Measurements from ENCODE around the gene PSMA6. TPM values are rescaled to one million over a fixed set of nuclear protein-coding genes. Genes with fewer than 3 reads are reported as not detected.
A peak's percentile ranks its signal among the peaks of the same experiment; 100 is the strongest.
"Not testable (repeated sequence)": the region's sequence is repeated elsewhere in the genome, so short reads cannot be mapped to it uniquely, and the experiment has no call there.

PSMA6 gene
- total RNA-seq, 1 experiment from 2014 or later = 80.3 TPM

DNA sequence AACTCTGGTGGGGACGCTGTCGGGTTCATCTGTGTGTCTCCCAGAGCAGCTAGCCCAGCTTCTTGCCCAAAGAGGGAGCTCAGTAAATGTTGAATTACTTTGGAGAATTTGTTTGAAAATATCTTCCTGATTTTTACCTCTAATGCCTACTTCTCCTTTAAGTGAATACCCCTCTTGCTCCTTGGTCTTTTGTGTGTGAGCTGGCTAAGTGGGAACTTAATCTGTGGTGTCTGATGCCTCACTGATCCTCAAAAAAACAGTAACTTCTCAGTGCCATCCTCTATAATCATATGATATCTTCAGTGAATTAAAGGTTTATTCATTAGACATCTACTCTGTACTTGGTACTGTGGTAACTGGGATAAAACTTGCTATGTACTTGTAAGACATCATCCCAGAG lies 7.7 kb upstream of the PSMA6 start:
- no peak for DNase-seq (ENCODE audit: low spot score)

DNA sequence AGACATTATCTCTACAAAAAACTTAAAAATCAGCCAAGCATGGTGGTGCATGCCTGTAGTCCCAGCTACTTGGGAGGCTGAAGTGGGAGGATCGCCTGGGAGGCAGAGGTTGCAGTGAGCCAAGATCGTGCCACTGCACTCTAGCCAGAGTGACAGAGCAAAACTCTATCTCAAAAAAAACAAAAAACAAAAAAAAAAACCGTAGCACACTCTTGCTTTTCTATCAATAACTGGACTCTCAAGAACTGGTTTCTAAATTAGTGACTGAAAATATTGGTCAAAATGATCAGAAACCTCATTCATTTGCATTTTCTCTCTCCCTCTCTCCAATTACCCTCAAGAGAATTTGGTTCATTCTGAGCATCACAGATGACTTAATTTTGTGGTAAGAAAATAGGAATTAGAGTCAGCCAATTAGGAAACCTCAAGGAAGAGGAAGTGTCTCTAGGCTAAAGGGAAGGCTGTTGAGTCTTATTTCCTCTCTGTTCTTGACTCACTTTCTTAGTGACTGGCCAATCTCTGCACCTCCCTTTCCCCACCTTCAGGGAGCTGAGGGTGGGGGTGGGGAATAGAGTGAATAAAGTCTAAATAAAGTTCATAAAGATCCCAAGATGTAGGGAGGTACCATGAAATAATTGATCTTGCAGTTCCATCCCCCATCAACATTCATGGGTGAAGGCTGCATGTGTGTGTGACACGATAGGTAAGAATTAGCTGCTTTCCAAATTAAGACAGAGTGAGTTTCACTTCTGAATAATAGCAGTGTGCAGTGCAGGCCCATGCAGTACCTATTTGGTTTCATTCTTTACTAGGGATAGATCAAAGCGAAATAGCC lies 6.8 kb upstream of the PSMA6 start:
- no peak for DNase-seq (ENCODE audit: low spot score)

DNA sequence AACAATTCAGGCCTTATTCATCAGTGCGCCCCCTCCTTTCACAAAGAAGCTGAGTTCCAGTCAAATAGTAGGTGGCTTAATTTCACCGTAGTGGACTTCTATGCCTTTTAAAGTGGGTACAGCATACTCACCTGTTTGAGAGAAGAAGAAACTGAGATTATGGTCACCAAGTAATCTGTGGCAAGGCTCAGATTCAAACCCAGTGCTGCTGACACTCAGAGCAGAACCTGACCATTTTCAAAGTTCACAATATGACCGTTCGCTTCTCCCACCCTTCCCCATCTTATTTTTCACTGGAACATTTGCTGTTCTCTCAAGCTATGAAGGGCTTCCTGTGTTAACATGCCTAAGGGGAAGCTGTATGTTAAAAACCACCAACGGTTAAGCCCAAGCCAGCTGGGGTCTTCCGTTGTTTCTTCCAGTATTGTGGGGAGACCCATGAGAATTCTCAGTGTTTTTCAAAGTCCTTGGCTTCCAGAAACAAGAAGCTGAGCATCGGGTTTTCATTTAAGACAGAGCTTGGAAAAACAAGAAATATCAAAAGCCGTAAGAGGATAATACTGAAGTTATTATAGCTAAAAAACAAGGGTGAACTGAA lies 6.1 kb upstream of the PSMA6 start:
- DNase-seq (ENCODE audit: low spot score) = no peak

DNA sequence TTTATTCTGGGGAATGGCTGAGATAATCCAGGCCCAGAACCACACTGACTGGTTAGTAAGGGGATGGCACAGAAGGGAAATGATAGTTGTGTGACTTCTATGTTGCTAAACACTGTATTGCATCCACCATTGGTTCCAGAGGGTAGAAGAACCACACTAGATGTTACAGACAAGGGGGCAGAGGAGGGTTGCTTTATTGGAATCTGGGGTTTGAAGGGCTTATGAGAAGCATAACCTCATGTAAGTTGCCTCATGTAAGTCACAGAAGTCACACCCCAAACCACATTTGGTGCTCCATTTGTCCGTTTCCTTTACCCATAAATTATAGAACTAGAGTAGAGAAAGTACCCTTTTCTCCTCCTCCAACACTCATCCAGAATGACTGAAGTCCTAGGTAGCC lies 5.5 kb upstream of the PSMA6 start:
- DNase-seq (ENCODE audit: low spot score) = no peak

DNA sequence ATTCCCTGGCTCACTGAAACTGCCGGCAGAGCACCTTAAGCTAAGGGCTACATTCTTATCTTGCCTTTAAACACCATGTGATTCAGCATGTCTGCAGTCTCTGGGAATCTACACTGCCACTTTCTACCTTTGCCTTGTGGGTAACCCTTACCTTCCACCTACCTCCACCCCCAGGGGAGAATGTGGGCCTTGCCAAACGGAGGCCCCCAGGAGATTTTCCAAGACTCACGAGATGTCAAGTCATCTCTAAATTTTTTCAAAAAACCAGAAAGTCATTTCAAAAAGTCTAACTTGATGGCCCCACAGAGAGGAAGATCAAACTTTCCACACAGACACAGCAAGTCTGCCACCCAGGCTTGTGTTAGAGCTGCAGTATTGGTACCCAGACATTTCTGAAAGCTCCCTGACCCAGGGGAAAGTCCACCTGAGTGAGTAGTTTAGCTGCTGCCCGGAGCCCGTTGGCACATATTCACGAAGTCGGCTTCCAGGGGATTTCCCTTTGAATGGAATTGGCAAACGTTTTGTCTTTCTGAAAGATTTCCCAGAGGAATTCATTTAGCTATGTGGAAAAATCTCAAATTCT lies 4.7 kb upstream of the PSMA6 start:
- no peak for DNase-seq (ENCODE audit: low spot score)

DNA sequence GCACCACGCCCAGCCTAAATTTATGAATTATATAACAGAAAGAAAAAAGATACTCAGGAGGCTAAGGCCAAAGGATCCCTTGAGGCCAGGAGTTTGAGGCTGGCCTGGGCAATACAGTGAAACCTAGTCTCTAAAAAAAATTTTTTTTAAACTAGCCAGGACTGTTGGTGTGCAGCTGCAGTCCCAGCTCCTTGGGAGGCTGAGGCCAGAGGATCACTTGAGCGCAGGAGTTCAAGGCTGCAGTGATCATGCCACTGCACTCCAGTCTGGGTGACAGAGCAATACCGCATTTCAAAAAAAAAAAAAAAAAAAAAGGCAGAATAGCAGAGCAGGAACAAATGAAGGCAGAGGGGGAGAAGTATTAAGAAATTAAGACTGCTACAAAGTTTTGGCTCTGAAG lies 2.6 kb upstream of the PSMA6 start:
- DNase-seq (ENCODE audit: low spot score) = no peak

DNA sequence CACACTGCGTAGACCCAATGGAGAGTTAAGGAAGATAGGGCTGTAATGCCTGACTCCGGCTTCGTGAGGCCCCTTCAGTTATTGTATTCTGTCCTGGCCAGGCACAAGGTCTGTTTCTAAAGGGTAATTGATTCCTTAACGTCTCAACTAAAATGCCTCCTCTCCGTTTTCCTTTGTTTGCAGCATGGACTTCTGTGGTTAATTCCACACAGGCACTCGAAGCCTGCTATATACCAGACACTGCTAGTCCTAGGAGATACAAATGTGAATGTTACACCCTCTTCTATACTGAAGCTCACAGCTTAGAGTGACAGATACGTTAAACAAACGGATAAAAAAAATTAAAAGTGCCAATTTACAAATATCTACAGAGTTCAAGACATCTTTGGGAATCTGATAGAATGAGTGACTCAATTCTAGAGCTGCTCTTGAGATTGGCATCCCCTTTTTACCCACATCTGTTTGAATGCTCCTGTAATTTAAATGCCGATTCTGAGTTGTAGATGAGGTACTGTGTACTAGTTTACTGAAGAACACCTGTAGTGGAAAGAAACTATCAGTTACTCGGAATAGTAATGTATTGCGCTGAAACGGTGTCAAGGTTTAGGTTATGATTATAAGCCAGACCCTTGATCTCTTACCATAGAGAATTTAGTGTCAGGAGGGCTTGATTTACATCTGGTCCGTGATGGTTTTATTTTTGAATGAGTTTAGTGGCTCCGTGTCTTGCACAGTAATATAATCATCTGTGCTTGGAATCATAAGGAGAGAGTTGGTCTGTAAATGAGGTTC lies 784 bp downstream of the PSMA6 start:
- peak; percentile 41 for DNase-seq (ENCODE audit: low spot score)

DNA sequence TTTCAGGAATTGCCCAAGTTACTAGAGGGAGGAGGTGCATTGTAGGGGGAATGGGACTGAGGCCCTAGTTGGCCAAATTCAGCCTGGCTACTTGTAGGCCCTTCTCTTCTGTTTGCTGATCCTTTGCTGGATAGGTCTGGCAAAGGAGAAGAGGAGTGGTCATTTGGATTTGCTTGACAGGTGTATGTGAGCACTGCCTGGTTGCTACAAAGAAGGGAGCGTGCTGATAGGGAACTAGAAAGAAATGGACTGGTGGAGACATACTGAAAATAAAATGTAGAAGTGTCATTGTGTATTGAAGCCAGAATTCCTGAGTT lies 3.6 kb downstream of the PSMA6 start:
- no peak for DNase-seq (ENCODE audit: low spot score)

DNA sequence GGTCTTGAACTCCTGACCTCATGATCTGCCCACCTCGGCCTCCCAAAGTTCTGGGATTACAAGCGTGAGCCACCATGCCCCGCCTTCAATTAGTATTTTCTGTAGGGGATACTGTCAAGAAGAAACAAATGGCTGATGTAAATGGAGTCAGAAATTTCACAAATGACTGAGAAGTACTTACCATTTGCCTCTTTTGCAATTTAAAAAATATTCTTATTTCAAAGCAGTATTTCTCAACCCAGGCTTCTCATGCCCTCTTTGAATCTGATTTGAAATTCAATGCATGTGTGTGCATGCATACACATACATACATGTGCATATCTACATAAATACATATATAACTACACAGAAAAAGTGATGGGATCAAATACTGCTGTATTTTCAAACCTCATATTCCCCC lies 4.4 kb downstream of the PSMA6 start:
- no peak for DNase-seq (ENCODE audit: low spot score)

DNA sequence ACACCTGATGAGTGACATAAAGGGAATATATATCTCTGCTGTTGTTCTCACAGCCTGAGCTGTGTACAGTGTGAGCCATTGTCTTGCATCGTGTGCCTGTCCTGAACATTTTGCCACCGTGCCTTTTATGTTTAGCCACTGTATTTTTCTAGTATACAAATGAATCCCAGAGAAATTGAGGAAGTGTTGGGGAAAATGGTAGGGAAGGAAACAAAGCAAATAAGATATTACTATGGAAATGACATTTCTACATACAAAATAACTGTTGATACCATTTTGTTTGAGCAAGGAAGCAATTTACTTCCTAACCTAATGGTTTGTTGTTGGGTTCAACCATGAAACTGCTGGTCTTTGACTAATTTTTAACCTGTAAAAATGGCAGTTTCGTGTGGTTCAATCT lies 5.5 kb downstream of the PSMA6 start:
- DNase-seq (ENCODE audit: low spot score) = no peak

DNA sequence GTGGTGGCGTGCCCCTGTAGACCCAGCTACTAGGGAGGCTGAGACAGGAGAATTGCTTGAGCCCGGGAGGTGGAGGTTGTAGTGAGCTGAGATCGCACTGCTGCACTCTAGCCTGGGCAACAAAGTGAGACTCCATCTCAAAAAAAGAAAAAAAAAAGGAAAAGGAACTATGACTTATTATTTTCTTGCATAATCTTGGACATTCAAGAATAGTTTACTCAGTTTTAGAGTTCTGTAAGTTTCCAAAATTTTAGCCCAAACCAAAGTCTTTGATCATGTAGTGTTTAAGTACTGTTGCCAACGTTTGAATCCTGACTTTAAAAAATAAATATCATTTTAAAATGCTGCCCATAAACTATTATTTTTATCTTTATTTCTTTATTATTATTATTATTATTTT lies 6.2 kb downstream of the PSMA6 start:
- DNase-seq (ENCODE audit: low spot score) = no peak

DNA sequence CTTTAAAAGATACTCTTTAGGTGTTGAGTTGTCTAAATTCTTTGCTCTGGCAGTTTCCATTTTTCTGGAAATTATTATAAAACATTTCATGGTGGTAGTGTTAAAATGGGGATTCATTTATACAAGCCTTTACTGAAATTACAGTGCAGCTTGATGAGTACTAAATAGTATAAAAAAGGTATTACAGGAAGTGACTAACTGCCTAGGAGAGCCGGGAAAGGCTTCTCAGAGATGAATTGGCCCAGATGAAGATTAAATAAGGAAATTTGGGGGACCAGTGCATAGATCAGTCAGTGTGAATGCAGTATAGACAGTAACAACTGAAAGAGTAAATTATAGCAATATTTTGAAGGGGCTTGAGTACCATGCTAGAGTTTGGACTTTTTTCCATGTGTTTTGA lies 7.5 kb downstream of the PSMA6 start:
- no peak for DNase-seq (ENCODE audit: low spot score)

DNA sequence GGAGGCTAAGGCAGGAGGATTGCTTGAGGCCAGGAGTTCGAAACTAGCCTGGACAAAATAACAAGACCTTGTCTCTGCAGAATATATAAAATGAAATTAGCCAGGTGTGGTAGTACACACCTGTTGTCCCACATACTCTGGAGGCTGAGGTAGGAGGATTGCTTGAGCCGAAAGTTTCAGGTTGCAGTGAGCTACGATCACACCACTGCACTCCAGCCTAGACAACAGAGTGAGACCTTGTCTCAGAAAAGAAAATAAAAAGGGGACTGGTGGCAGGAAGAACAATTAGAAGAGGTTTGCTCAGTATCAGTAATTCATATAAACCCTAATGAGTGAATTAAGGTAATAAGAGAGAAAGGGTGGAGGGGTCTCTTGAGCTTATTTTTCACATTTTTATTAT lies 8.0 kb downstream of the PSMA6 start:
- DNase-seq (ENCODE audit: low spot score) = no peak

DNA sequence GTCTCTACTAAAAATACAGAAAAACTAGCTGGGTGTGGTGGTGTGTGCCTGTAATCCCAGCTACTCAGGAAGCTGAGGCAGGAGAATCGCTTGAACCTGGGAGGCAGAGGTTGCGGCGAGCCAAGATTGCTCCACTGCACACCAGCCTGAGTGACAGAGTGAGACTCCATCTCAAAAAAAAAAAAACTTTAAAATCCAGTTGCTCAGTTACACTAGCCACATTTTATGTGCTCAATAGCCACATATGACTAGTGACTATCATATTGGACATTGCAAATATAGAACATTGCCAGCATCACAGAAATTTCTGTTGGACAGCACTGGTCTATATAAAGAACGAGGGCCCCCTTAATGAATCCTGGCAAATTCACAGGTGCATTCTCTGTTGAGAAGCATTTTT lies 9.2 kb downstream of the PSMA6 start:
- DNase-seq (ENCODE audit: low spot score) = not testable (repeated sequence)

DNA sequence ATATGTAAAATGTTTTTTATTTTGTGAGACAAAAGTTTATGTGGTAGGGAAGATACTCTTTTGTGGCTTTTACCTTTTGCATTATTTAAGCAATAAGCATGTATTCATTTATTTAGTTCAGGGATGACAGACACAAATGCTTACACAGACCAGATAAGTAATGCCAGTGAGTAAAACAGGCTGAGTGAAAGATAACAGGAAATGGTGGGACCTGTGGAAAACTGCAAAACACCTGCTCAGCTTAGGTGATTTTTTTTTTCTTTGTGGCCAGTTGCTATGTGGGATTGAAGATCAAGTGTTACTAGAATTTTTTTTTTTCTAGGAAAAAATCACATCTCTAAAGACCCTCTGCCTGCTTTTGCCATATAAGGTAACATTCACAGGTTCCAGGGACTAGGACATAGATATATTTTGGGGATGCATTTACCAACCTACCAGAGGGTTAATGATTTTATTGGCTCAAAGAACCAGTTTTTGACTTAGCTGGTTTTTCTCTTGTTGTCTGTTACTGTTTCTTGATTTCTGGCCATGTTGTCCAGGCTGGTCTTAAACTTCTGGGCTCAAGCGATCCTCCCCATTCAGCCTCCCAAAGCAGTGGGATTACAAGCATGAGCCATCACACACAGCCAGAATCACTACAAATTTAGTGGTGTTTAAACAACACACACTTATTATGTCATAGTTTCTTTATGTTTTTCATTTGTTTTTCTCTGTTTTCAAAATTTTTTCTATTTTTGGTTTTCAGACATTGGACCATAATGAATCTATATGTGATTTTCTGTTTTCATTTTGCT lies 9.8 kb downstream of the PSMA6 start:
- no peak for DNase-seq (ENCODE audit: low spot score)

DNA sequence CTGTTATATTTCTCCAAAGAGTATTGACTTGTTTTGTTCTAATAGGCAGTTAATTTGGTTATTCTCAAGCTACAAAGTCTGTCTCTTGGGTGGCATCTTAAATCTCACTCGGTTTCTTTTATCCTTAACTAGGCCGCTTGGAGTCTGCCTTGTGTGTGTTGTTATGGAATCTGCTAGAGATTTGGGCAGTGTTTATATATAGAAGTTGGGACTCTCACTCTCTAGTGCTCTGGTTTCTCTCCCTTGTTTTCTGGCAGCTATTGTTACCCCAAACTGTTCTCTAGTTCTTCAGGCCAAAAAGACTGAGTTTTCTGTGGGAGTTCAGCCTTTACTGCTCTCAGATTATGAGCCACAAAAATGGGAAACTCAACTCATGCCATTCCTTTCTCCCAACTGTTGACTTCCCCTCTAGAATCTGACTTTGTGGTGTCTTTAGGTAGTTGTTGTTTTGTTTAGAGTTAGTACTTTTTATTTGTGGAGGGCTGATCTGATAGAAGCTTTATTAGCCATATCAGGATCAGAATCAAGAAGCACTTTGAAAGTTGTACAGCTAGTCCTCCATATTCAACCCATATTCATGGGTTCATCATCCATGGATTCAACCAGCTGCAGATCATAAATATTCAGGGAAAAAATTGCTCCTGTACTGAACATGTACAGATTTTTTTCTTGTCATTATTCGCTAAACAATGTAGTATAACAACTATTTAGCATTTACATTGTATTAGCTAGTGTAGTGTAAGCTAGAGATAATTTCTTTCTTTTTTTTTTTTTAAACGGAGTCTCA lies 11.2 kb downstream of the PSMA6 start:
- no peak for DNase-seq (ENCODE audit: low spot score)

DNA sequence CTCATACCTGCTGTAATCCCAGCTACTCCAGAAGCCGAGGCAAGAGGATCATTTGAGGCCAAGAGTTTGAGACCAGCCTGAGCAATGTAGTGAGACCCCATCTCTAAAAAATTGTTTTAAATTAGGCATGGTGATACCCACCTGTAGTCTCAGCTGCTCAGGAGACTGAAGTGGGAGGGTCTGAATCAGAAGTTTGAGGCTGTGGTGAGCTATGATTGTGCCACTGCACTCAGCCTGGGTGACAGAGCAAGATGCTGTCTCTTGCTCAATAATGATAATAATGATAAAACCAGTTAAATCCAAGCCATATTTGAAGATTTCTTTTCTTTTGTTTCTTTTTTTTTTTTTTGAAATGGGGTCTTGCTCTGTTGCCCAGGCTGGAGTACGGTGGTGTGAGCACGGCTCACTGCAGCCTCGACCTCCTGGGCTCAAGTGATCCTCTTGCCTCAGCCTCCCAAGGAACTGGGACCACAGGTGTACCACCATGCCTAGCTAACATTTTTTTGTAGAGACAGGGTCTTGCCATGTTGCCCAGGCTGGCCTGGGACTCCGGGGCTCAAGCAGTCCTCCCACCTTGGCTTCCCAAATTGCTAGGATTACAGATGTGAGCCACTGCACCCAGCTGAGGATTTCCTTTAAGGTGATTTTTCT lies 12.8 kb downstream of the PSMA6 start:
- DNase-seq (ENCODE audit: low spot score) = no peak

DNA sequence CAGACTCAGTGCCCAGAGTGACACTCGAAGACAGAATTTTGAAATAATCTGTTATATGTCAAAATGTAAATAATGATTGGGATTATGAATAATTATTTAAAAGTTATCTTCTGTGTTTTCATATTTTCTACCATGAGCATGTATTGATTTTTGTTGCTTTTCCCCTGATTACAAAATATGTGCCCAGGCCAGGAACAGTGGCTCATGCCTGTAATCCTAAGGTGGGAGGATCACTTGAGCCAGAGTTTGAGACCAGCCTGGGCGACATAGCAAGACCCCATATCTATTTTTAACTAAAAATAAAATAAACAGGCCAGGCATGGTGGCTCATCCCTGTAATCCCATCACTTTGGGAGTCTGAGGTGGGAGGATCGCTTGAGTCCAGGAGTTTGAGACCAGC lies 13.5 kb downstream of the PSMA6 start:
- no peak for DNase-seq (ENCODE audit: low spot score)

DNA sequence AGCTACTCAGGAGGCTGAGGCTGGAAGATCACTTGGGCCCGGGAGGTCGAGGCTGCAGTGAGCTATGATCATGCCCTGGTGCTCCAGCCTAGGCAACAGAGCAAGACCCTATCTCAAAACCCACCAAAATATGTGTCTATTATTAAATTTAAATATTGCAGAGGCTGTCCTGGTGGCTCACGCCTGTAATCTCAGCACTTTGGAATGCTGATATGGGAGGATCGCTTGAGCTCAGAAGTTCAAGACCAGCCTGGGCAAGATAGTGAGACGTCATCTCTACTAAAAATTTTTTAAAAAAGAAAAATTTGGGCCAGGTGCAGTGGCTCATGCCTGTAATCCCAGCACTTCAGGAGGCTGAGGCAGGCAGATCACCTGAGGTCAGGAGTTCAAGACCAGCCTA lies 13.9 kb downstream of the PSMA6 start:
- no peak for DNase-seq (ENCODE audit: low spot score)

DNA sequence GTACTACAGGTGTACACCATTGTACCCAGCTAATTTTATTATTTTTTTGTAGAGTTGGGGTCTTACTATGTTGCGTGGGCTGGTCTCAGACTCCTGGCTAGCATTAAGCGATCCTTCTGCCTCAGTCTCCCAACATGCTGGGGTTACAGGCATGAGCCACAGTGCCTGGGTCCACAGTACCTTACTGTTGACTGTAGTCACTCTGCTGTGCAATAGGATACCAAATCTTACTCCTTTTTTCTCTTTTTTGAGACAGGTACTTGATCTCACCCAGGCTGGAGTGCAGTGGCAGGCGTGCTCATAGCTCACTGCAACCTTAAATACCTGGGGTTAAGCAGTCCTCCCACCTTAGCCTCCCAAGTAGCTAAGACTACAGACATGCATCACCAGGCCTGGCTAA lies 25.6 kb downstream of the PSMA6 start:
- DNase-seq (ENCODE audit: low spot score) = no peak

Measured in HT-29 (cell line).